B cell (primary cell): ENCODE measurements around the gene HSCB.

ENCODE experiments used
- EZH2 ChIP-seq: IDR thresholded peaks from 2 replicates; pipeline ENCODE4 v1.6.1; 2012; ENCODE audit warnings: borderline replicate concordance, low read depth, mild to moderate bottlenecking, moderate library complexity, low read length; ENCODE audit not compliant: insufficient read depth, poor library complexity, severe bottlenecking
- TF ChIP-seq, protein P1 (sequence below): fragments of 200-600 bp; IDR thresholded peaks from one replicate; pipeline ENCODE4 v1.8.0; 2022; ENCODE audit warnings: antibody characterized with exemption, mild to moderate bottlenecking

GRCh38 chr22:28774378-28774777 lies 32.5 kb downstream of the HSCB start:
- TF ChIP-seq, protein P1, sequence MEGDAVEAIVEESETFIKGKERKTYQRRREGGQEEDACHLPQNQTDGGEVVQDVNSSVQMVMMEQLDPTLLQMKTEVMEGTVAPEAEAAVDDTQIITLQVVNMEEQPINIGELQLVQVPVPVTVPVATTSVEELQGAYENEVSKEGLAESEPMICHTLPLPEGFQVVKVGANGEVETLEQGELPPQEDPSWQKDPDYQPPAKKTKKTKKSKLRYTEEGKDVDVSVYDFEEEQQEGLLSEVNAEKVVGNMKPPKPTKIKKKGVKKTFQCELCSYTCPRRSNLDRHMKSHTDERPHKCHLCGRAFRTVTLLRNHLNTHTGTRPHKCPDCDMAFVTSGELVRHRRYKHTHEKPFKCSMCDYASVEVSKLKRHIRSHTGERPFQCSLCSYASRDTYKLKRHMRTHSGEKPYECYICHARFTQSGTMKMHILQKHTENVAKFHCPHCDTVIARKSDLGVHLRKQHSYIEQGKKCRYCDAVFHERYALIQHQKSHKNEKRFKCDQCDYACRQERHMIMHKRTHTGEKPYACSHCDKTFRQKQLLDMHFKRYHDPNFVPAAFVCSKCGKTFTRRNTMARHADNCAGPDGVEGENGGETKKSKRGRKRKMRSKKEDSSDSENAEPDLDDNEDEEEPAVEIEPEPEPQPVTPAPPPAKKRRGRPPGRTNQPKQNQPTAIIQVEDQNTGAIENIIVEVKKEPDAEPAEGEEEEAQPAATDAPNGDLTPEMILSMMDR = no peak
- TF ChIP-seq EZH2 = no peak
